ENCODE results near the gene SETD7. TPM values are rescaled to one million over a fixed set of nuclear protein-coding genes. Genes with fewer than 3 reads are reported as not detected.
"Not testable (repeated sequence)": the region's sequence is repeated elsewhere in the genome, so short reads cannot be mapped to it uniquely, and the experiment has no call there.

Gene SETD7
- total RNA-seq, 1 donor from 2014 or later: 11.1 TPM

DNA sequence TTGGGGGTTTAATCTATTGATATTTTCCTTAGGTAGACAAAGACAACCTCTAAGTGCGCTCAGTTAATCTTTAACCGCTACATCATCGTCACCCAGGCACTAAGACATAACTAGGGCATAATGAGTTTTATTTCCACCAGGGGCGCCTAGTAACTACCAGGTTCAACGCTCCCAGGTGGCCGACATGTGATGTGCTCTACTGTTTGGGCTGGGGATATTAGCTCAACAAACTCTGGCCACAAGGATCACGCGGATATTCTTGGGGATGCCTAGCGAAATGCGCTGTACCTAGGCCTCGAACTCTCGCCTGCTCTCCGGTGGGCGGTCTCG lies 103.0 kb downstream of the SETD7 start:
- ChIA-PET POLR2A (interaction anchor here (0.9 to 2.0 kb wide), 13 partner anchors 10 to 1071 kb away, joined by 3 to 19 read pairs (median 7); partner anchors contain the start of genes ELMOD2, NAA15, NDUFC1 and NOCT), CTCF (interaction anchor here (0.7 to 1.5 kb wide), 6 partner anchors 37 to 423 kb away, joined by 3 to 4 read pairs (median 3); partner anchors contain the start of gene SETD7)
- DNase-seq (no peak), ATAC-seq (ENCODE audit: low read depth) (peak; percentile 36)
- no peaks in the 10 kb centered on the region for H3K9me3 Mint-ChIP-seq
- peaks cover 50% of the 10 kb centered on the region for H3K4me1 Mint-ChIP-seq
- peak overlapping the region; percentile 95 for H3K4me3 Mint-ChIP-seq
- H3K27me3 Mint-ChIP-seq: no peaks in the 10 kb centered on the region
- H3K36me3 Mint-ChIP-seq (ENCODE audit: low read depth): peaks cover 16% of the 10 kb centered on the region
- TF ChIP-seq, protein P1, sequence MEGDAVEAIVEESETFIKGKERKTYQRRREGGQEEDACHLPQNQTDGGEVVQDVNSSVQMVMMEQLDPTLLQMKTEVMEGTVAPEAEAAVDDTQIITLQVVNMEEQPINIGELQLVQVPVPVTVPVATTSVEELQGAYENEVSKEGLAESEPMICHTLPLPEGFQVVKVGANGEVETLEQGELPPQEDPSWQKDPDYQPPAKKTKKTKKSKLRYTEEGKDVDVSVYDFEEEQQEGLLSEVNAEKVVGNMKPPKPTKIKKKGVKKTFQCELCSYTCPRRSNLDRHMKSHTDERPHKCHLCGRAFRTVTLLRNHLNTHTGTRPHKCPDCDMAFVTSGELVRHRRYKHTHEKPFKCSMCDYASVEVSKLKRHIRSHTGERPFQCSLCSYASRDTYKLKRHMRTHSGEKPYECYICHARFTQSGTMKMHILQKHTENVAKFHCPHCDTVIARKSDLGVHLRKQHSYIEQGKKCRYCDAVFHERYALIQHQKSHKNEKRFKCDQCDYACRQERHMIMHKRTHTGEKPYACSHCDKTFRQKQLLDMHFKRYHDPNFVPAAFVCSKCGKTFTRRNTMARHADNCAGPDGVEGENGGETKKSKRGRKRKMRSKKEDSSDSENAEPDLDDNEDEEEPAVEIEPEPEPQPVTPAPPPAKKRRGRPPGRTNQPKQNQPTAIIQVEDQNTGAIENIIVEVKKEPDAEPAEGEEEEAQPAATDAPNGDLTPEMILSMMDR (IDR thresholded peaks at IDR 0.05): no peak
- intact Hi-C loops (cut with micrococcal nuclease): loop anchor here (1.0 to 5.0 kb wide), 10 partner anchors 37 to 1768 kb away; partner anchors contain the start of genes ELMOD2, NAA15, NOCT and TBC1D9
- H3K27ac Mint-ChIP-seq: peak overlapping the region; percentile 98

DNA sequence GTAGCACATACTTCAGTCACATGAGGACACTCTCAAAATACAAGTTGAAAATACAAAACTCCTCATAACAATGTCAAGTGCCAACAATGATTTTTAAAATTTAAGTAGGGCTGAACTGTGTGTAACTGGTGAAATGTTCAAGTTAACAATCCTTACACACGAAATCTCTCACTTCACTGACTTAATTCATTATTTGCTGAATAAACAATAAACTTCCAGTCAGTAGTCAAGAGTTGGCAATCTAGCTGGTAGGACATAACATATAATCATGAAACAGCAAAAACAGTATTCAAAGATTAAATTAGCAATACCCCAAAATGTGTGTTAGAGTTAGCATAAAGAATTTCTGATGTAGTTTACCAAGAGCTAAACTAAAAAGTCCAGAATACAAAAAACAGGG lies 104.0 kb downstream of the SETD7 start:
- POLR2A ChIA-PET: interaction anchor here (1.0 to 1.6 kb wide), 2 partner anchors 102 to 276 kb away, joined by 4 to 9 read pairs; no protein-coding TSS in a partner anchor
- H3K9me3 Mint-ChIP-seq: no peaks in the 10 kb centered on the region
- no peaks in the 10 kb centered on the region for H3K27me3 Mint-ChIP-seq
- ATAC-seq (ENCODE audit: low read depth) (no peak), DNase-seq (no peak)
- intact Hi-C loops (cut with micrococcal nuclease): loop anchor here (2.0 to 5.0 kb wide), 4 partner anchors 79 to 1769 kb away; partner anchors contain the start of genes ELMOD2, TBC1D9 and ZNF330
- TF ChIP-seq, protein P1 (IDR thresholded peaks at IDR 0.05): no peak
- H3K36me3 Mint-ChIP-seq (ENCODE audit: low read depth): peaks cover 16% of the 10 kb centered on the region
- H3K4me1 Mint-ChIP-seq: peaks cover 43% of the 10 kb centered on the region
- peak overlapping the region; percentile 98 for H3K27ac Mint-ChIP-seq
- H3K4me3 Mint-ChIP-seq: no peak overlapping the region
- CTCF ChIA-PET: interaction anchor here (1.5 kb wide), 1 partner anchor 70 kb away, joined by 3 read pairs; no protein-coding TSS in a partner anchor

DNA sequence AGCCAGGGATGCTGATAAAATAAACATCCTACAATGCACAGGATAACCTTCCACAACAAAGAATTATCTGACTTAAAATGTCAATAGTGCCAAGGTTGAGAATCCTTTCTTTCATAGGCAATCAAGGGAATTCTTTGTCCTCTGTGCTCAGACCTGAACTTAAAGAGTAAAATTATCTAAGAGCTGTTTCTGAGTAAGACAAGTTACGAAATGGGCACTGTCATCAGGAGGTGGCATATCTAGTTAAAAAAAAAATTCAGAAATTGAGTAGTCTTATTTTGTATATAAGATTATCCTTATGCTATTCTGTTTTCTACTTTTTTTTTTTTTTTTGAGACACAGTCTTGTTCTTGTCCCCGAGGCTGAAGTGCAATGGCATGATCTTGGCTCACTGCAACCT lies 105.4 kb downstream of the SETD7 start:
- Mint-ChIP-seq H3K27ac (no peak overlapping the region), H3K36me3 (ENCODE audit: low read depth) (peaks cover 16% of the 10 kb centered on the region), H3K27me3 (no peaks in the 10 kb centered on the region), H3K4me1 (peaks cover 29% of the 10 kb centered on the region), H3K9me3 (no peaks in the 10 kb centered on the region), H3K4me3 (no peak overlapping the region)
- DNase-seq (no peak), ATAC-seq (ENCODE audit: low read depth) (no peak)
- TF ChIP-seq, protein P1 (IDR thresholded peaks at IDR 0.05): no peak
- ChIA-PET CTCF (interaction anchor here (0.6 kb wide), 1 partner anchor 206 kb away, joined by 3 read pairs; no protein-coding TSS in a partner anchor), POLR2A (no interaction called here)
- intact Hi-C loops (cut with micrococcal nuclease): loop anchor here (5.0 kb wide), 1 partner anchor 1307 kb away; the partner anchor contains the start of gene TBC1D9

DNA sequence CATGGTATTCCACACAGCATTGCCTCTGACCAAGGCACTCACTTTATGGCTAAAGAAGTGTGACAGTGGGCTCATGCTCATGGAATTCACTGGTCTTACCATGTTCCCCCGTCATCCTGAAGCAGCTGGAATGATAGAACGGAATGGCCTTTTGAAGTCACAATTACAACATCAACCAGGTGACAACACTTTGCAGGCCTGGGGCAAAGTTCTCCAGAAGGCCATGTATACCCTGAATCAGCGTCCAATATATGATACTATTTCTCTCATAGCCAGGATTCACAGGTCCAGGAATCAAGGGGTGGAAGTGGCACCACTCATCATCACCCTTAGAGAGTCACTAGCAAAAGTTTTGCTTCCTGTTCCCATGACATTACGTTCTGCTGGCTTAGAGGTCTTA lies 108.9 kb downstream of the SETD7 start:
- H3K4me3 Mint-ChIP-seq; H3K36me3 Mint-ChIP-seq (ENCODE audit: low read depth): not testable (repeated sequence)

More for the DNA sequence above, 108.9 kb downstream of the SETD7 start:
- POLR2A ChIA-PET; H3K27ac Mint-ChIP-seq; CTCF ChIA-PET; H3K4me1 Mint-ChIP-seq; H3K9me3 Mint-ChIP-seq; ATAC-seq (ENCODE audit: low read depth); intact Hi-C loops (cut with micrococcal nuclease); DNase-seq; H3K27me3 Mint-ChIP-seq: not testable (repeated sequence)

Other genes with a start within 250 kb of the SETD7 start
- 6.8 and 7.2 TPM in 2 replicates for gene RAB33B, start 102.1 kb downstream of the SETD7 start, total RNA-seq
- gene MGST2, start 109.6 kb upstream of the SETD7 start, total RNA-seq: 0.71 and 1.2 TPM in 2 replicates

Data from activated B cell treated with CpG ODN at 0.5 μM for 24 hours (primary cell).